EH (cell line): ENCODE measurements around the gene PURA.

Source experiments
- DNase-seq: peaks from one replicate; pipeline ENCODE4 v3.0.0-alpha.2; 2015; ENCODE audit warnings: low read depth

The PURA gene

GRCh38 chr5:140113699-140114263, at the start of gene PURA:
TSS of gene PURA (plus strand) at chr5:140114109. CDS start at chr5:140114182, 73 bp downstream.
- peak; percentile 95 for DNase-seq

DNA sequence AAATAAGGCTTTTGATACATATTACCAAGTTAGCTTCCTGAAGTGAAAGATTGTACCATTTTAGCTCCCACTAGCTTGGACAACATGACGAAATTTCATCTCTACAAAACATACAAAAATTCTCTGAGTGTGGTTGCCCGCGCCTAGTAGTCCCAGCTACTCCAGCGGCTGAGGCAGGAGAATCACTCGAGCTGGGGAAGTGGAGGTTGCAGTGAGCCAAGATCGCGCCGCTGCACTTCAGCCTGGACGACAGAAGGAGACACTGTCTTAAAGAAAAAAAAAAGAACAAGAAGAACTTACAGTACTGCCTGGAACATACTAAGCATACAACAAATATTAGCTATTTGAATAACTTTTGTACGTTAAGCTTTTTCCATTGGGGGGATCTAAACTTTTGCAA, 41.1 kb upstream of the PURA start:
- no peak for DNase-seq

GRCh38 chr5:140073296-140073695, 40.6 kb upstream of the PURA start:
- DNase-seq: peak; percentile 31

- peak; percentile 44 for DNase-seq
Observed at GRCh38 chr5:140075371-140075770, 38.5 kb upstream of the PURA start.

DNA sequence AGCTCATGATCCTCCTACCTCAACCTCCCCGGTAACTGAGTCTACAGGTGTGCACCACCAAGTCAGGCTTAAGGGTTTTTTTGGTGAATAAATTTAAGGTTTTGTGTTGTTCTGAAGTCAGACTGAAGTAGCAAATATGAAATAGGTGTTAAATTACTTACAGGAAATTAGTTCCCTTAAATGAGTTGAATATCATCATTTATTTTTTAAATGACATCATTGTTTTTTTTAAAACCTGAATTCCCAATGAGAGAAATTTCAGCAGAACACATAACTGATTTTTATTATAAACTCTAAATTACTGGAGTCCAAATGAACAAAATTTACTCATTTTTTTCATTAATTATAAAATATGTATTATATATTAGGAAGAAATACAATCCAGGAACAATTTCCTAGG, 37.8 kb upstream of the PURA start:
- DNase-seq: no peak

DNA sequence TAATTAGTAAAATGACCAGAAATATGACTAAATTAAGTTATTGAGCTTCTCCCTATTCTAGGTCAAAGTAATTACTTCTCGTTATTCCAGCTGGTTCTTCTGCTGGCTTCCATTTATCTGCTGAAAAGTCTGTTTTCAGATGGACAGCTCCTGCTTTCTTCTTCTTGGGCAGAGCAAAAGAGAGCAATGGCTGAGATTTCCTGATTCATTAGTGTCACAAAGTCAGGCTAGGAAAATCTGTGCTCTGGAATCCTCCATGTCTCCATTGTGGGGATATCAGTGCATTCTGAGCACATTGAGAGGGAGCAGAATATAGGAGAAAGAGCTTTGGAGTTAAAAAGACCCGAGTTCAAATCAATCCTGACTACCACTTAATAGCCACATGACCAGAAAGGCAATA, 37.1 kb upstream of the PURA start:
- no peak for DNase-seq

- DNase-seq: no peak
Observed at GRCh38 chr5:140083120-140083519, 30.8 kb upstream of the PURA start.

DNA sequence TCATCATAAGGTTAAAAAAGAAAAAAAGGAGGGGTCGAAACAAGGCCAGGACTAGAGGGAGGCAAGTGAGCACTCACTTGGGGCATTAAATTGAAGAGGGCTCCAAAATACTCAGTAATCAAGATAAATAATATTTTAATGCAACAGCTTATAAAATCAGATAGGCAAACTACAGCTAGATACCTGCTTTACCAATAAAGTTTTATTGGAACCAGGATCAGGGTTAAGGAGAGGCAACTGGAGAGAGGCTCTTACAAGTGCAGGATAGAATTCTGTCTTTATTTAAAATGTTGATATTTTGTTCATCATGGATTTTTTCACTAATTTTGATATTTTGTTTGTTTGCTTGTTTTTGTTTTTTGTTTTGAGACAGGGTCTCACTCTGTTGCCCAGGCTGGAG, 30.3 kb upstream of the PURA start:
- DNase-seq: no peak

GRCh38 chr5:140084541-140084940, 29.4 kb upstream of the PURA start:
- DNase-seq: no peak

DNA sequence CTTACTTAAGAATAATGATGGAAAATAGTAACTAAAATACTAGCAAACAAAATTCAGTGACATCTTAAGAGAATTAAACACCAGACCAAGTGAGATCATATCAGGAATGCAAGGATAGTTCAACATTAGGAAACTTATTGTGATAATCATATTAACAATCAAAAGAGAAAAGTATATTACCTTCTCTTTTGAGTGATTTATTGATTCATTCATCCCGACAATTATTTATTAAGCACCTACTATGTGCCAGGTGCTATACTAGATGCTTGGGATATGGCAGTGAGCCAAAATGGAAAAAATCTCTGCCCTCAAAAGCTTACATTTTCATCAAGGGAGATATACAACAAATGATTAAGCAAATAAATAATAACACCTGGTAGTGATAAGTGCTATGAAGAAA, 23.7 kb upstream of the PURA start:
- no peak for DNase-seq

DNA sequence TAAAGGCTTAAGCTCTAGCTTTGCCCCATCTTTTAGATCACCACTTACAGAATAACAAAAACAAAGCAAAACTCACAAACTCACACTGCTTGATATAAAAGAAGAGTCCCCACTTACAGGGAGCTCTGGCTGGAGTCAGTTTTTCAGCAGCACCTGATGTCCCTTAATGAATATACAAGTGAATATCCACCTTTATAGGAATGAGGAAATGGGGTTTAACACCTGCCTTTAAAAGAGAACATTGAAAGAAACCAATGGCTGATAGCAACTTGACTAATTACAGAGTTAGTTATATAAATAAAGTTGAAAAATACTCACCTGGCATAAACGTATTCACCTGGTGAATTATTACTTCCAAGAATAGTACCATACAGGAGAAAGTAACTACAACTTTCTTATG, 20.7 kb upstream of the PURA start:
- no peak for DNase-seq

GRCh38 chr5:140093866-140094265, 20.0 kb upstream of the PURA start:
- DNase-seq: no peak

DNA sequence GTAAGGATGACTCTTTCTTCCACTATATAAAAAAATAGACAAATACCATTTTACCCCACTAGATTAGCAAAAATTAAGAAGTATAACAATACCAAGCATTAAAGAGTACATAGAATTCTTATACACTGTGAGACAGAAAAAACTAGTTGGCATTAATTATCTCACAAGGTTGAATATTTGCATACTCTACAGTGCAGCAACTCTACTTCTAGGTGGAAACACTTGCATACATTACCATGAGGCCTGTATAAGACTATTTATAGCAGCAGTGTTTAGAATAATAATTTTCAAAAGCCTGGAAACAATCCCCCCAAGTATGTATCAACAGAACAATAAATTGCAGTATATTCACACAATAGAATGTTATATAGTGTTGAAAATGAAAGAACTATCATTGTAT, 19.0 kb upstream of the PURA start:
- DNase-seq: no peak

DNA sequence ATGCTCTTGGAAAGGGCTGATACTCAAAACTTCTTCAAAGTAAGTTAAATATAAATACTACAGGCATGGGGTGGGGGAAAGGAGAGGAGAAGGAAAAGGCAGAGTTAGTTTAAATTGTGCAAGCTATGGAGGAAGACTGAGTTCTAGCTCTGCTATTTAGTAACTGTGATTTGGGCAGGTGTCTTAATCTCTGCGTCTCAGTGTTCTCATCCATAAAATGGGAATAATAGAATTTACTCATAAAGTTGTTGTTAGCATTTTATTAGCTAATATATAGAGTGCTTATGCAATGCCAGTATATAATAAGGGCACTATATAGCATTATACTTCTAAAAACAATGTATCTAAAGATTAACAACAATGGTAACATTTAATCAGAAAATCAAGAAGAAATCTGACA, 12.7 kb upstream of the PURA start:
- DNase-seq: no peak

- no peak for DNase-seq
Observed at GRCh38 chr5:140103154-140103553, 10.8 kb upstream of the PURA start.

GRCh38 chr5:140104100-140104499, 9.8 kb upstream of the PURA start:
- DNase-seq: no peak

DNA sequence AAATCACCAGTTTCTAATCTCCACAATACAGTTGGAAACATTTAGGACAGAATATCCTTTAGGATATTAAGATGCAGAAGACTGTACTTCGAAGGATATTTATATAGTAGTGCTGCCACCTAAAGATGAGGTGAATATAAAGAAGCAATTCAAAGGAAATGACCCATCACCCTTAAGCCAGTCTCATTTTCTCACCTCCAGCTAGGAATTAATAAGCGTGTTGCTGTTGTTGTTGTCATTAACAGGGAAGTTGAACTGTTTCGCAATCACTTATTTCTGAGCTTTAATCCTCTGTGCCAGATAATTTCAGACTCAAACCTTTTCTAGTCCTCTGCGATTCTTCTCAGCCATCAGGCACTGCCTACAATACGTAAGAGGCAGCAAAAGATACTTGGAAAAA, 7.8 kb upstream of the PURA start:
- no peak for DNase-seq

- DNase-seq: no peak
Observed at GRCh38 chr5:140106805-140107311, 7.1 kb upstream of the PURA start.

DNA sequence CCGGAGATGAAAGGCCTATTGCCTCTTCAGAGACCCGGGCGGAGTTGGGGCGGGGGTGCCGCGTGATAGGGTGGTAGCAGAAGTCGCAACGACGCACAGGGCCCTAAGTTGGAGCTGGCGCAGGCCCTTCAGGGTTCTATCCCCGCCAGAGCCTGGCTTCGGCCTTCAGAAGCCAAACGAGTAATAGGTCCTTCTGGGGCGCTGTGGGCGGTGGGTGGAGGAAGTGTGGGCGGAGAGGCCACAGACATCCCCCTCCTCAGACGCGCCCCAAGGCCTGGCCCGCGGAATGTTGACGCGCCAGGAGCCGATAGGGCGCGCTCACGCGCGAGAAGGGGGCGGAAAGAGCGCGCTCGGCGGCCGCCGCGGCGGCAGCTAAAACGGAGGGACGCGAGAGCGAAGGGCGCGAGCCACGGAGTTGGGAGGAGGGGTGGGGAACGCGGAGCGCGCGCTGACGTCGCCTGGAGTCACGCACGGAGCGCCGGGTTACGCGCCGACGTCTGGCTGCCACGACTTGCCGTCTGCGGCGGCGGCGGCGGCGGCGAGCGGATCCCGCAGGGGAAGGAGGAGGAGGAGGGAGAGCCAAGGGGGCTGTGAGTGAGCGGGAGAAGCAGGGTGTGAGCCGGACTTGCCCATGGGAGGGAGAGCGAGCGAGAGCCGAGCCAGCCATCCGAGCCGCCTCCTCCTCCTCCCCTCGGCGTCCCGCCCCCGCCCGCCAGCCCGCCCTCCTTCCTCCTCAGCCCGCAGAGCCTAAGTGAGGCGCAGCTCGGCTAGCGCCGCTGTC, 6.4 kb upstream of the PURA start:
- peak; percentile 93 for DNase-seq

DNA sequence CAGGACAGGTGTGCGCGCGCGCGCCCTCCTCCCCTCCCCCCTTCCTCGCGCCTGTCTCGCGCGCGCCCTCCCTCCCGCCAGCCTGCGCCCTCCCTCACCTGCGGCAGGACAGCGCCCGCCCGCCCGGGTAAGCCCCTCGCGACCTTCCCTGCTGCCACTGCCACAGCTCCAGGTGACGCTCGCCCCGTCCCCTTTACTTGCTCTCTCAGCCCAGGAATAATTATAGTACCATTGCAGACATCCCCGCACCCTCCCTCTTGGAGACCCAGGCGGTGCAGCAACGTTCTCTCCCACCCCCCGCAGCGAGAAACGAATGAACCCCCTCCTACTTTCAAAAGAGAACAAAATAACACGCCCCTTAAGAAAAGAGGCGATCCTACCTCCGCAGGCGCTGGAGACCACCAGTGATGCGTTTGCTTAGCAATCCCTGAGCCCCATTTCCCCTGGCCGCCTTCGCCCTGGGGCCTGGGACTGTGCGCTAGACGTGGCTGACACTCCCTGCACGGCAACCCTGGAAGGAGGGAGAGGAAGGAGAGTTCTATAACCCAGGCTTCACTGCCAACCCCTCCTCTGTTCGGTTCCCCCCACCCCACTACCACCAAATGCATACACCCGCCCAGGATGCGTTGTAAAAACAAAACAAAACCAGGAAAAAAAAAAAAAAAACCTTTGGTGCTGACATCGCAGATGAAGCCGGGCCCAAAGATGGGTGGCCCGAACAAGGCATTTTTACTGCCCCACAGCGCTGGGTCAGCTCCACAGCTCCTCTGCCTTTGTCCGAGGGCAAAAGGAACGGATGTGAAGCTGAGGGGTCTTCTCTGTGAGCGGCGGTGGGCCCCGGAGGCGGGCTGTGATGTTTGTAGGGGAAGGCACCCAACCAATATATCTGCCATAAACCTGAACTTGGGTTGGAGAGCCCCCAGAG, 5.6 kb upstream of the PURA start:
- peak; percentile 31 for DNase-seq

- peak; percentile 20 for DNase-seq
Observed at GRCh38 chr5:140109018-140109758, 4.7 kb upstream of the PURA start.
